Measurements from ENCODE around the gene VAMP8.
"Not testable (repeated sequence)": the region's sequence is repeated elsewhere in the genome, so short reads cannot be mapped to it uniquely, and the experiment has no call there.

VAMP8 gene

DNA sequence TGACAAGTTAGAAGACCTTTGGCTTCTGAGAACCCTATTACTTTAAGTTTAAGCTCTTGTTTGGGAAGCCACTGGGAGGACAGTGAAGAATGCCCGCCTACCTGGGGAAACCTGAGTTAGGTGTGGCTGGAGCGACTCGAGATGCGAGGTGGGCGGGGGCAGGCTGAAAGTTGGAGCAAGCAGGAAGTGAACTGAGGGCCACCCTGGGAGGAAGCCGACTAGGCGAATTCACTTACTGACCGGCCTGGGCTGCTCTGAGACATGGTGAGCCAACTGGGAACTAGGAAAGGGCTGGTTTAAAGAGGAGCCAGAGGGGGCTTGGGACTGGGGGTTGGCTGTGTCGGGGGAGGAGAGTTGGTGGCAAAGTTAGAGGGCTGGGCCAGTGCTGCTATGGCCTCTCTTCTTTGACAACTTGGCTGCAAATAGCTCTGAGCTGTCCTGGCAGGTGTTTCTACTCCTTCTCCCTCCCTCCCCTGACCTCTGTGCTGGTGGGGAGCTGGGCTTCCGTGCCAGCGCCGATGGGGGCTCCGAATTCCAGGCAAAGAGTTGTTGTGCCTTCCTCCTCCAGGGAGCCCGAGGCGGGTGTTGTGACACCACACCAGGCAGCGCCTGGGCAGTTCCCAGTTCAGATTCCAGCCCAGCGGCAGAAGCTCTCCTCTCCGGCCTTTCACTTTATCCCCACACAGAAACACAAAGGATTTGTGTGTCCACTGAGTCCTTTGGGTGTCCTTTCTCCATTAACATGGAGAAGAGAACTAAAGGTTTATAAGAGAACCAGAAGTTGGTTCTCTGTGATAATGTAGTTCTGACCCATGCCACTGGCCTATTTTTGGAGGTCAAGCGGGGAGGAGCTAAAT, at the start of gene VAMP8:
Gene VAMP8 (plus strand): TSS at position 201 of the 857 bp plus-strand sequence. CDS start 61 bp downstream, at position 262.
- peak in 3 of 42 donors; percentile 26 to 53 (median 42) for DNase-seq

DNA sequence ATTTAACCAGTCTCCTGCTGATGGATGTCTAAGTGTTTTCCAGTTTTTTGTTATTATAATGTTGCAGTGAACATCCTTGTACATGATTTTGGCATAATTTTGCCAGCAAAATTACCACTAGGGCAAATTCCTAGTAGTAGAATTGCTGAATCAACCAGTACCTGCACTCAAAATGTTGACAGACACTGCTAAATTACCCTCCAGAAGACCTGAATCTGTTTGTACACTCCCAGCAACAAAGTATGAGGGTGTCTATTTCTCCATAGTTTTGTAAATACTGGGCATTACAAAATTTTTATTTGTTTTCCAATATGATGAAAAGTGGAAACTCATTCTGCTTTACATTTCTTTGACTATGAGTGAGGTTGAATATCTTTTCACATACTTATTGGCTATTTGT, 49.6 kb upstream of the VAMP8 start:
- DNase-seq, result no peak
- intact Hi-C loops (cut with DNase I), result no loop called here

More for the DNA sequence above, at the start of gene VAMP8:
- intact Hi-C loops (cut with DNase I), result no loop called here

DNA sequence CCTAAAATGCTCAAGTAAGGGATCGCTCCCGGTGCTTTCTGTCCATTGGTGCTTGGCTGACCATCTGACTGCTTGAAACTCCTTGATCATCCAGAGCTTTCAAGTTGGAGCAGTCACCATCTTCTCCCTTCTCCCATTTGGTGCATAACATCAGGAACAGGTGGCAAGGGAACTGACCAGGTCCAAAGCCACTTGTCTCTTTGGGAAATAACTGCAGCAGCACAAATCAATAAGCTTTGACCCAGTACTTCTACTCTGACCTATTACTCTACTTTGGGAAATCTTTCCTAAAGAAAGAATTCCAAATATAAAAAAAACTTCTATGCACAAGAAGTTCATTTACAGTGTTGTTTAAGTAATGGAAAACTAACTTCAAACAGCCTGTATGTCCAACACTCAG, 49.0 kb upstream of the VAMP8 start:
- intact Hi-C loops (cut with DNase I), result no loop called here
- no peak for DNase-seq

DNA sequence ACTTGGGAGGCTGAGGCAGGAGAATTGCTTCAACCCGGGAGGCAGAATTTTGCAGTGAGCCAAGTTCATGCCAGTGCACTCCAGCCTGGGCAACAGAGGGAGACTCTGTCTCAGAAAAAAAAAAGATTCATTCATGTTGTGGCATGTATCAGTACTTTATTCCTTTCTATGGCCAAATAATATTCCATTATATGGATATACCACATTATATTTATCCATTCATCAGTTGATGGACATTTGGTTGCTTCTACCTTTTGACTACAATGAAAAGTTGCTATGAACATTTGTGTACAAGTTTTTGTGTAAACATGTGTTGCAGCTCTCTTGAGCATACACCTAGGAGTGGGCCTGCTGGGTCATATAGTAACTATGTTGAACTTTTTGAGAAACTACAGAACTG, 47.6 kb upstream of the VAMP8 start:
- no peak for DNase-seq
- intact Hi-C loops (cut with DNase I), result no loop called here

DNA sequence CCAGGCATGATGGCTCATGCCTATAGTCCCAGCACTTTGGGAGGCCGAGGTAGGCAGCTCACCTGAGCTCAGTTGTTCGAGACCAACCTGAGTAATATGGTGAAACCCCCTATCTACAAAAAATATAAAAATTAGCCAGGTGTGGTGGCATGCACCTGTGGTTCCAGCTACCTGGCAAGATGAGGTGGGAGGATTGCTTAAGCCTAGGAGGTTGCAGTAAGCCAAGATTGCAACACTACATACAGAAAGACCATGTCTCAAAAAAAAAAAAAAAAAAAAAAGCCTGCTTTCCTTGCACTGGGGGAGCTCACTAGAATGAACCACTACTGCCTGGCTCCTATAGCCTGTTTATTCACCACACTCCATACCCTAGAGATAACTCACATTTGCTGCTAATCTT, 45.8 kb upstream of the VAMP8 start:
- DNase-seq, result no peak
- intact Hi-C loops (cut with DNase I), result no loop called here

DNA sequence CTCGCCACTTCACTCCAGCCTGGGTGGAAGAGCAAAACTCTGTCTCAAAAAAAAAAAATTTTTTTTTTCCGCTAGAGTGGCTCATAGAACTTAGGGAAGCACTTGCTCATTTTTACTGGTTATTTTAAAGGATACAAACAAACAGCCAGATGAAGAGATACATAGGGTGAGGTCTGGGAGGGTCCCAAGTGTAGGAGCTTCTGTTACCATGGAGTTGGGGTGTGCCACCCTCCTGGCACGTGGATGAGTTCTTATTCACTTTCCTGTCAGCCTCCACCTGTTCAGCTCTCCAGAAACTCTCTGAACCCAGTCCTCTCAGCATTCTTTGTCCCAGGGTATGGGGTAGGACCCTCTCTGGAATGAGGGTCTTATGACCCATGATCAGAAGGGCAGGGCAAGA, 43.3 kb upstream of the VAMP8 start:
- intact Hi-C loops (cut with DNase I), result no loop called here

DNA sequence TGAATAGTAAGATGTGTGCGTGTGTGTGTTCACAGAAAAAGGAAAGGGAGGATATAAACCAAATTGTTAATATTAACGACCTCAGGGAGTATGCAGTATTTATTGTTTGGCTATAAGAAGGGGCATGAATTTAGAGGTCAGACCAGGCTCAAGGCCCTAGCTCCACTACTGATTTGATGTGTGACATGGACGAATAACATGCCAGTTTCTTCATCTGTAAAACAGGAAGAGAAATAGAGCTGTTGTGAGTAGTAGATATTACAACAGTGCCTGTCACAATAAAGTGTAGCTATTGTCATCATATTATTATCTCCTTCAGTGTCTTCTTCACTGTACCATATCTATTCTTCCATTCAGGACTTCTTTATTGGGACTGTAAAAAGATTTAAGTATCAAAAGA, 42.5 kb upstream of the VAMP8 start:
- no peak for DNase-seq
- intact Hi-C loops (cut with DNase I), result loop anchor here (5.0 kb wide), 1 partner anchor 108 kb away; no protein-coding TSS in a partner anchor

More for the DNA sequence above, 43.3 kb upstream of the VAMP8 start:
- DNase-seq, result no peak

DNA sequence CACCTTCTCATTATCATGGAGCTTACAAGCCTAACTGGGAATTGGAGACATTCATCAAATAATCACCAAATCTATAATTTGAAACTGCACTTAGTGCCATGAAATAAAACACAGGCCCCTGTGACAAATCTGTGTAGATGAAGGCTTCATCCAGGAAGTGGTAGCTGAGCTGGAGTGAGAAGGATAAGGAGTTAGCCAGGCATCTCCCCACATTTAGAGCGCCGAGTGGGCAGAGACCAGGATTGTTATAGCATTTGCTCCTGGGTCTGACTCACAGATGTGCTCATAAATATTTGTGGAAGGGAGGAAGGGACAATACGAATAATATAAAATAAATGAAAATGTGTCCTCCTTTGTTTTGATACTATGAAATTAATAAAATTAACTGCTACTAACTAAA, 40.9 kb upstream of the VAMP8 start:
- peak in 1 of 42 donors; percentile 43 for DNase-seq
- intact Hi-C loops (cut with DNase I), result loop anchor here (5.0 kb wide), 1 partner anchor 109 kb away; no protein-coding TSS in a partner anchor

DNA sequence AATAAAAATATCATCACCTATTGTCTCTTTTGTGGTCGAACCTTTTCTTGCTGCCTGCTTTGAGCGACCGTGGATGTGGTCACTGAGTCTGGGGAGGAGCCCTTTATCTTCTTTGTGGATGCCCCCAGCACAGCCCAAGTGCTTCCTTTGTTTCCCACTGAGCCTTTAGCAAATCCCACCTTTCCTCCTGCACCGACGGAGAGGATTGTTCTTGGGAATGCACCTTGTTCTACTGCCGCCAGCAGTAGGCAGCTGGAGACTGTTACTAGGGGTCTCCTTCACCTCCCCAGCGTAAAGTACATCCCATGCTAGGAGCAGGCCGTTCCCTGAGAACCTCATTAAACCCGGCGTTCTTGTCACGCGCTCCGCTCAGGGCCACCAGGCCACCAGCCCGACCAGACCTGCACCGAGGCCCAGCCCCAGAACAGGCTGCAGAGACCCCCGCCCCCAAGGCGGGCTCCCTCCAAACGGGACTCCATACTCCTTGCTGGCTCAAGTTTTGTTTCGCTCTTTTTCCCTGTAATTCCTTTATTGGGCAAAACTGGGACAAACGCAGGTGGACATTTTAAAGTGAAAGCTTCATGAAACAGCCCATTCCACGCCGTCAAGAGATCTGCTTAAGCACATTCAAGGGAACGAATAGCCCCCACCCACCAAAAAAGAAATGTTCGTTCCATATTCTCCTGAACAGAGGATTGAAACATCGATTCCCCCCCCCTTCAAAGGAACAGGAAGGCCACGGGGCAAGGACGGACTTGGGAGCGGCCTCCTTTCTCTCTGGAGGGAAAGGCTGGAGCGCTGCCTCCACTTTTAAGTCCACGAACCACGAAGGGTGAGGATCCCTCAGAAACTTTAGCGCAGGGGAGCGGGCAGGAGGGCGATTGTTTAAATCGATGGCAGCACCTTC, 39.5 kb upstream of the VAMP8 start:
- intact Hi-C loops (cut with DNase I), result loop anchor here (5.0 kb wide), 1 partner anchor 111 kb away; no protein-coding TSS in a partner anchor
- DNase-seq, result peak; percentile 34 to 84 (median 66)

DNA sequence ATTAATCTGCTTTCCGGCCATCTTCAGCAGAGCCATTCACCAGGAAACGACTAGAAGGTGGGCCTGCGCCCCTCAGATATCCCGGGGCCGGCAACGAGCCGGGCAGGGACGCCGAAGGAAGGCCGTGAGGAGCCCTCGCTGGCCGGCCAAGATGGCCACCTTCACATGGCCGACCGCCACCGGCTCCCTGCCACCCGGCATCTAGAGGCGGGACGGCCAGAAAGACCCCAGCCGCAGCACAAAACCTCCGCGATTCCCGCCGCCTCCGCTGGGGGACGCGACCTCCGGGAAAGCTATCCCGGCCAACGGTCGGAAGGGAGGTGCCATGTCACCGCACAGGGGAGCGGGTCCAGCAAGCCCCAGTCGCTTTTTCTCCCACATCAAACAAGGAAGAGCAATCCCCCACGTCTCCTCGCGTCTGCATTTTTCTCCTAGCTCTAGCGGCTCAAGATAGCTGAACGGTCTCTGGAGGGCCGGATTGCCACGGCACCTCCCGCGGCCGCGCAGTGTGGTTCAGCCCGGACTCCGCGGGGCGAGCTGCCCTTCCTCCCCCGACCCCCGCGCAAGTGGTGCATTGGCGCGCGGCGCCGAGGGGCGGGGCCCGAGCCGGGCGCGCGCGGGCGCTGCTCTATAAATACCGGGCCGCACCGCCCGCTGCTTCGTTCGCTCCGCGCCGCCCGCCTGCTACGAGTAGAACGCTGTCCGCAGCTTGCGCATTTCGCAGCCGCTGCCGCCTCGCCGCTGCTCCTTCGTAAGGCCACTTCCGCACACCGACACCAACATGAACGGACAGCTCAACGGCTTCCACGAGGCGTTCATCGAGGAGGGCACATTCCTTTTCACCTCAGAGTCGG, 38.7 kb upstream of the VAMP8 start, which contains the start of gene MAT2A:
Gene MAT2A (plus strand): TSS at position 662 of the 854 bp plus-strand sequence. CDS start 120 bp downstream, at position 782.
- peak; percentile 81 to 97 (median 94) for DNase-seq
- intact Hi-C loops (cut with DNase I), result loop anchor here (5.0 kb wide), 1 partner anchor 111 kb away; no protein-coding TSS in a partner anchor

DNA sequence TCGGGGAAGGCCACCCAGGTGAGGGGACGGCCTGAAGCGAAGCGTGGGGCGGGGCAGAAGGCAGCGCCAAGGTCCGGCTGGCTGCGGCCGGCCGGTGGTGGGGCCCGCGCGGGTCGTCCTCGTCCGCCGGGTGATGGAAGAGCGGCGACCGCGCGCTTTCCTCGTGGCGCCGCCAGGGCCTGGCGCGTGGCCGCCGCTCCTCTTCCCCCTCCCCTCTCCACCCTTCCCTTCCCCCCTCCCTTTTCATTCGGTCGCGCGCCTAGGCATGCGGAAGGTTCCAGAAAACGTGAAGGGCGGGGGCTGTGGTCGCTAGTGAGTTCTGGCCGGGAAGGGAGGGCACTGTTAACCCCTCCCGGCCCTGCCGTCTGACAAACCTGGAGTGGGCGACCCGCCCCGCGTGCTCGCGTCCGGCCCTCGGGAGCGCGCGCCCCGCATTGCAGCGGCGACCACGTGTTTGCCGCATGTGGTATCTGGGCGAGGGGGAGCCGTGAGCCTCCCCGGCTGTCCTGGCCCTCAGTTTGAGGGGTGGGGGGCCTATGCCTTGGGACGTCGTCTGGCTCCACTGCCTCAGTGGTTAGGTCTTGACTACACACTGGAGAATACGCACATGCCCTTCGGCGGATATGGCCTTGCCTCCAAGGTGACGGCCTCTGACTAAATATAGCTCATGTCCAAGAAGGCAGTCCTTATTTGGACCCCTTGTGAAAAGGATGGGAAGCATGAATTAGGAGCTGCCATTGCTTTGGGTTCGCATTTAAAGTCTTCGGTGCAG, 37.8 kb upstream of the VAMP8 start:
- DNase-seq, result peak; percentile 43 to 88 (median 78)
- intact Hi-C loops (cut with DNase I), result loop anchor here (5.0 kb wide), 1 partner anchor 112 kb away; no protein-coding TSS in a partner anchor

DNA sequence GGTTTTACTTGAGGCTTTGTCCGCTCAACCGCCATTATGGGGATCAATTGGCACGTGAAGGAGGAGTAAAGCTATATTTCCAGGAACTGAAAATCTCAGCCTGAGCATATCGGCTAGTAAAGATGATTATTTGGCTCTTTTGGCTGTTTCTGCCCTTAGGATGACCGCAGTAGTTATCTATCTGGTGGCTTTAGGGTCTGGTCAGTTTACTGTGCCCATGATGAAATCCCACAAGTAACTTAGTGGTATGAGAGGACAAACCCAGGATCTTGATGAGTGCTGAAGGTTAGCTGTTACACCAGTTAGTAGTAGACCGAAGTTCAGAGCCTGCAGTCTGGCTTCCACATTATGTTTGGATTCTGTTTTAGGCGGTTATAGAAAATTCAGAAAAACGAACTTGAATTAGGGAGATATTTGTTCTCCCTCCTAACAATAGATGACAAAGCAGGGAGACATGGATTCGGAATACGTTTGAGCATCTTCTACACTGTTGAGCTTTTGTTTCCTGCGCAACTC, 37.2 kb upstream of the VAMP8 start:
- intact Hi-C loops (cut with DNase I), result no loop called here
- no peak for DNase-seq

DNA sequence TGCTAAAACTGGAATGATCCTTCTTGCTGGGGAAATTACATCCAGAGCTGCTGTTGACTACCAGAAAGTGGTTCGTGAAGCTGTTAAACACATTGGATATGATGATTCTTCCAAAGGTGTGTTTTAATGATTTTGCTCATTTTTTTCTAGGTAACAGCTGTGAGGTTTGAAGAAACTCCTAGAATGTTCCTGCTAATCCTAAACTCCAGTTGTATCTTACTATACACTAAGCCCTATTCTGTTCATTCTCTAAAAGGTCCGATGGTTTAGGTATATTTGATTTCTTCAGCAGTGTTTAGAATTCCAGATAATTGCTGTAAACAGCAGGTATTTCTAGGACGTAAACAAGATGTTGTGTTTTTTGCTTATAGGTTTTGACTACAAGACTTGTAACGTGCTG, 36.1 kb upstream of the VAMP8 start:
- intact Hi-C loops (cut with DNase I), result no loop called here
- no peak for DNase-seq

DNA sequence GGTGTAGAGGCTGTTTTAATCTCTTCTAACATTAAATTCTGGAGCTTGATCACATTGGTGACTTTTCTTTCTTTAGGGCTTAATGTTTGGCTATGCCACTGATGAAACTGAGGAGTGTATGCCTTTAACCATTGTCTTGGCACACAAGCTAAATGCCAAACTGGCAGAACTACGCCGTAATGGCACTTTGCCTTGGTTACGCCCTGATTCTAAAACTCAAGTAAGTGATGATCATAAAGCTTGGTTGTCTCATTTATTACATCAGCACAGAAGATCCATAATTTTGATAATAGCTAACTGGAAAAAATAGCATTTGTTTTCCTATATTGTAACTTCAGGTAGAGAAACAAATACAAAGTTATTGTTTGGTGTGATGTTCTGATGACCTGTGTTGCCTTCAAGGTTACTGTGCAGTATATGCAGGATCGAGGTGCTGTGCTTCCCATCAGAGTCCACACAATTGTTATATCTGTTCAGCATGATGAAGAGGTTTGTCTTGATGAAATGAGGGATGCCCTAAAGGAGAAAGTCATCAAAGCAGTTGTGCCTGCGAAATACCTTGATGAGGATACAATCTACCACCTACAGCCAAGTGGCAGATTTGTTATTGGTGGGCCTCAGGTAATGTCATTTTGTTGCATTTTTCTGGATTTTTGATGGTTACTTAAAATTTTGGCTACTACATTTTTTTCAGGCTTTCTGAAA, 35.5 kb upstream of the VAMP8 start:
- intact Hi-C loops (cut with DNase I), result no loop called here
- no peak for DNase-seq

DNA sequence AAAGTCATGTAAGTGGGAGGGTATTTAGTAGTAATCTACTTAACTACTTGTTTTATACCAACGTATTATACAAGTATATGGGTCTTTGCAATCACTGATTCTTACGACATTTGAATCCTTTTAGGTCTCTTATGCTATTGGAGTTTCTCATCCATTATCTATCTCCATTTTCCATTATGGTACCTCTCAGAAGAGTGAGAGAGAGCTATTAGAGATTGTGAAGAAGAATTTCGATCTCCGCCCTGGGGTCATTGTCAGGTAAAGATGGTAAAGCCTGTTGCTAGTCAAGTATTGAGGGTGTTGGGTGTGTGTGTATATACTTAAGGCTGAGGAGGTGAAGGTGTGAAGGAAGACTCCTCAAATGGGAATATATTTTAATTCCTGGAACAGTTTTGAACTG, 34.6 kb upstream of the VAMP8 start:
- DNase-seq, result no peak
- intact Hi-C loops (cut with DNase I), result no loop called here

DNA sequence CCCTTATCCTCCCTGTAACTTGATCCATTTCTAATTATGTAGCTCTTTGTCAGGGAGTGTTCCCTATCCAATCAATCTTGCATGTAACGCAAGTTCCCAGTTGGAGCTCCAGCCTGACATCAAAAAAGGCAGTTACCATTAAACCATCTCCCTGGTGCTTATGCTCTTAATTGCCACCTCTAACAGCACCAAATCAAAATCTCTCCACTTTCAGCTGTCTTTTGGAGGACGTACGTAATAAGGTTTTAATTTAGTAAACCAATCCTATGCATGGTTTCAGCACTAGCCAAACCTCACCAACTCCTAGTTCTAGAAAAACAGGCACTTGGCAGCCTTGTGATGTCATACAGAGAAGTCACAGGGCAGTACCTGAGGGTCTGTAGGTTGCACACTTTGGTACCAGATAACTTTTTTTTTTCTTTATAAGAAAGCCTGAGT, 33.1 kb upstream of the VAMP8 start:
- DNase-seq; intact Hi-C loops (cut with DNase I): not testable (repeated sequence)

All from head of caudate nucleus (tissue), 42 donors.